ENCODE measurements around the gene SLC38A1.

DNA sequence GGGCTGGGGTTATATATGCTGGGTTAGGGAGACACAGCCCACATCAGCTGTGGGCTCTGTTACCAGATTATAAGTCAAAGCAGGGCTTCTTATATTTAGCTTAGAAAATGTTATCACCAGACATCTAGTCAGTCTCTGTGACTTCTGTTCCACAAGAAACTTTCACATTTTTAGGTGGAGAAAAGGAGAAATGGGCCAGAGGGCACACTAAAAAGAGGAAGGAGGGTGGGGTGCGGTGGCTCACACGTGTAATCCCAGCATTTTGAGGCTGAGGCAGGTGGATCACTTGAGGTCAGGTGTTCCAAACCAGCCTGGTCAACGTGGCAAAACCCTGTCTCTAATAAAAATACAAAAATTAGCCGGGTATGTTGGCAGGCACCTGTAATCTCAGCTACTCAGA, 28.0 kb upstream of the SLC38A1 start:
- TF ChIP-seq EP300 (IDR thresholded peaks at IDR 0.05; ENCODE audit: borderline replicate concordance) (no peak), CREB1 (IDR thresholded peaks at IDR 0.05; ENCODE audit: low read depth) (no peak), TCF12 (IDR thresholded peaks at IDR 0.05; ENCODE audit: low read depth) (no peak), RAD21 (IDR thresholded peaks at IDR 0.05; ENCODE audit: low read depth) (no peak), ZBTB7A (IDR thresholded peaks at IDR 0.05; ENCODE audit: low read depth) (no peak), TAF1 (IDR thresholded peaks at IDR 0.05; ENCODE audit: low read depth) (no peak)
- TF ChIP-seq, protein P1, sequence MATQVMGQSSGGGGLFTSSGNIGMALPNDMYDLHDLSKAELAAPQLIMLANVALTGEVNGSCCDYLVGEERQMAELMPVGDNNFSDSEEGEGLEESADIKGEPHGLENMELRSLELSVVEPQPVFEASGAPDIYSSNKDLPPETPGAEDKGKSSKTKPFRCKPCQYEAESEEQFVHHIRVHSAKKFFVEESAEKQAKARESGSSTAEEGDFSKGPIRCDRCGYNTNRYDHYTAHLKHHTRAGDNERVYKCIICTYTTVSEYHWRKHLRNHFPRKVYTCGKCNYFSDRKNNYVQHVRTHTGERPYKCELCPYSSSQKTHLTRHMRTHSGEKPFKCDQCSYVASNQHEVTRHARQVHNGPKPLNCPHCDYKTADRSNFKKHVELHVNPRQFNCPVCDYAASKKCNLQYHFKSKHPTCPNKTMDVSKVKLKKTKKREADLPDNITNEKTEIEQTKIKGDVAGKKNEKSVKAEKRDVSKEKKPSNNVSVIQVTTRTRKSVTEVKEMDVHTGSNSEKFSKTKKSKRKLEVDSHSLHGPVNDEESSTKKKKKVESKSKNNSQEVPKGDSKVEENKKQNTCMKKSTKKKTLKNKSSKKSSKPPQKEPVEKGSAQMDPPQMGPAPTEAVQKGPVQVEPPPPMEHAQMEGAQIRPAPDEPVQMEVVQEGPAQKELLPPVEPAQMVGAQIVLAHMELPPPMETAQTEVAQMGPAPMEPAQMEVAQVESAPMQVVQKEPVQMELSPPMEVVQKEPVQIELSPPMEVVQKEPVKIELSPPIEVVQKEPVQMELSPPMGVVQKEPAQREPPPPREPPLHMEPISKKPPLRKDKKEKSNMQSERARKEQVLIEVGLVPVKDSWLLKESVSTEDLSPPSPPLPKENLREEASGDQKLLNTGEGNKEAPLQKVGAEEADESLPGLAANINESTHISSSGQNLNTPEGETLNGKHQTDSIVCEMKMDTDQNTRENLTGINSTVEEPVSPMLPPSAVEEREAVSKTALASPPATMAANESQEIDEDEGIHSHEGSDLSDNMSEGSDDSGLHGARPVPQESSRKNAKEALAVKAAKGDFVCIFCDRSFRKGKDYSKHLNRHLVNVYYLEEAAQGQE (IDR thresholded peaks at IDR 0.05; ENCODE audit: low read depth) = no peak
- TF ChIP-seq, protein P2, sequence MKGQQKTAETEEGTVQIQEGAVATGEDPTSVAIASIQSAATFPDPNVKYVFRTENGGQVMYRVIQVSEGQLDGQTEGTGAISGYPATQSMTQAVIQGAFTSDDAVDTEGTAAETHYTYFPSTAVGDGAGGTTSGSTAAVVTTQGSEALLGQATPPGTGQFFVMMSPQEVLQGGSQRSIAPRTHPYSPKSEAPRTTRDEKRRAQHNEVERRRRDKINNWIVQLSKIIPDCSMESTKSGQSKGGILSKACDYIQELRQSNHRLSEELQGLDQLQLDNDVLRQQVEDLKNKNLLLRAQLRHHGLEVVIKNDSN (IDR thresholded peaks at IDR 0.05) = no peak

All from Ishikawa (cell line).